ENCODE data around the gene BIVM.

DNA sequence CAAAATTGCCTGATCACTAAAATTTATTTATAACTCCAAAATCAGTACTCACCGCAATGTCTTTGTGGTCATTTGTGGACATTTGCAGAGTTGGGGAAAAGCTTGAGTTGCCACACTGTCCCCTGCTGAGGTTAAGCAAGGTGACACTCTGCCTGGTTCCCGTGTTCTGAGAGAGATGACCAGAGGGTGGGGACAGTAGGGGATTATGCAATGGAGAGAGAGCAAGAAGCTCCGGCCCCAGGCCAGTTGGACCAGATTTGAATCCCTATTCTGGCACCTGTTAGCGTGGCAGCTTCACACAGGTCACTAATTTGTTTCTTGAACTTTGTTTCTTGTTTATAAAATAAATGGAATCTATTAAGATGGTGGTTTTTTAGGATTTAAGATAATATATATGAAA lies 64.7 kb downstream of the BIVM start:
- TF ChIP-seq CTCF (IDR thresholded peaks at IDR 0.05) = no peak
- no peak for TF ChIP-seq EZH2phosphoT487 (IDR thresholded peaks at IDR 0.05)
- no peak for TF ChIP-seq EZH2 (IDR thresholded peaks at IDR 0.05)

Data from neural progenitor cell (in vitro differentiated cells).